ENCODE measurements around the gene GAB1. TPM values are rescaled to one million over a fixed set of nuclear protein-coding genes. Genes with fewer than 3 reads are reported as not detected.

Gene GAB1
- total and polyA plus RNA-seq, 2 of the 13 experiments (the other 11 are each of a cell fraction or from before 2014, with no cell fraction given): 8.7 to 14.7 TPM

- no peak for TF ChIP-seq ZBTB33 (CRISPR knock-in tag; IDR thresholded peaks at IDR 0.05)
- no peak for TF ChIP-seq ZNF75D (CRISPR knock-in tag; IDR thresholded peaks at IDR 0.05; ENCODE audit: borderline replicate concordance)
- TF ChIP-seq ZNF207 (IDR thresholded peaks at IDR 0.05; ENCODE audit: borderline replicate concordance): no peak
- TF ChIP-seq ZNF232 (CRISPR knock-in tag; IDR thresholded peaks at IDR 0.05; ENCODE audit: borderline replicate concordance): no peak
- TF ChIP-seq POLR2A (IDR thresholded peaks at IDR 0.05; ENCODE audit: insufficient read depth in 1 of 2, low read depth in 2 of 2, low read length in 2 of 2): peak; percentile 37 to 65; a peak in 2 of 4 replicates
- TF ChIP-seq STAG1 (CRISPR knock-in tag; IDR thresholded peaks at IDR 0.05): no peak
- no peak for TF ChIP-seq ZNF446 (CRISPR knock-in tag; IDR thresholded peaks at IDR 0.05)
- no peak for TF ChIP-seq THRA (CRISPR knock-in tag; IDR thresholded peaks at IDR 0.05; ENCODE audit: borderline replicate concordance)
- TF ChIP-seq ATF2 (CRISPR knock-in tag; IDR thresholded peaks at IDR 0.05): no peak
- TF ChIP-seq ERF (CRISPR knock-in tag; IDR thresholded peaks at IDR 0.05): peak; percentile 55; the same call in 1 of the 2 replicates
- TF ChIP-seq ZNF800 (CRISPR knock-in tag; IDR thresholded peaks at IDR 0.05): no peak
- TF ChIP-seq GZF1 (CRISPR knock-in tag; IDR thresholded peaks at IDR 0.05): no peak
- TF ChIP-seq RARA (CRISPR knock-in tag; IDR thresholded peaks at IDR 0.05): no peak
- TF ChIP-seq ZNF841 (CRISPR knock-in tag; IDR thresholded peaks at IDR 0.05; ENCODE audit: borderline replicate concordance): no peak
- no peak for TF ChIP-seq EHMT2 (IDR thresholded peaks at IDR 0.05; ENCODE audit: borderline replicate concordance, low read depth, low read length)
- no peak for TF ChIP-seq ZBTB43 (CRISPR knock-in tag; conservative IDR thresholded peaks at IDR 0.05)
- peak; percentile 82 for TF ChIP-seq ZNF441 (CRISPR knock-in tag; IDR thresholded peaks at IDR 0.05; ENCODE audit: borderline replicate concordance)
- no peak for TF ChIP-seq RFXANK (CRISPR knock-in tag; IDR thresholded peaks at IDR 0.05)
- TF ChIP-seq REPIN1 (CRISPR knock-in tag; IDR thresholded peaks at IDR 0.05; ENCODE audit: borderline replicate concordance, low read depth): no peak
- TF ChIP-seq POLR2G (IDR thresholded peaks at IDR 0.05; ENCODE audit: low read depth, low read length): peak; percentile 69
- no peak for TF ChIP-seq FOXK2 (IDR thresholded peaks at IDR 0.05)
- TF ChIP-seq ZNF589 (CRISPR knock-in tag; conservative IDR thresholded peaks at IDR 0.05): 0 out of 2 replicates have a peak, but pooled peaks have one; percentile 66
Observed at GRCh38 chr4:143335979-143336780, 496 bp upstream of the GAB1 start (continued).
